NCI-H2196 (cell line): ENCODE results near the gene CRYGA.
"Not testable (repeated sequence)": the region's sequence is repeated elsewhere in the genome, so short reads cannot be mapped to it uniquely, and the experiment has no call there.

Source experiments
- DNase-seq: peaks from one replicate; lab custom pipeline; 2025; ENCODE audit not compliant: unreplicated experiment; lab: John Stamatoyannopoulos, UW

The CRYGA gene

GRCh38 chr2:208127090-208127489 lies 36.3 kb downstream of the CRYGA start:
- no peak for DNase-seq

DNA sequence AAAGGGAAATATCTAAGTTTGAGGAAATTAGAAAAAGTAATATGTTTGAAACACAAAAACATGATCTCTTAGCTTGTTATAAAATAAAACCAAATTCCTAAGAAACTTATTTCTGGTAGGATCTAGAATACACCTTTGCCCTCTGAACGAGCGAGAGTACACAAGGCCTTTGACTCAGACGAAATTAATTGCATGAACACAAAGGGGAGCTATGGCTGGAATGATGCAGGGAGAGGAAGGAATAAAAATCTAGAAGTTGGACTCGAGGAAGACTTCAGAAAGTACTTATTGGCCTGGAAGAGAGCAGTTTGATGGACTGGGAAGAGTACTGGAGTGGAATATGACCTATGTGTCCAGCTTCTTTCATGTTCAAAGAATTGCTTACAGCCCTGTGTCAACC lies 38.1 kb downstream of the CRYGA start:
- DNase-seq = no peak

DNA sequence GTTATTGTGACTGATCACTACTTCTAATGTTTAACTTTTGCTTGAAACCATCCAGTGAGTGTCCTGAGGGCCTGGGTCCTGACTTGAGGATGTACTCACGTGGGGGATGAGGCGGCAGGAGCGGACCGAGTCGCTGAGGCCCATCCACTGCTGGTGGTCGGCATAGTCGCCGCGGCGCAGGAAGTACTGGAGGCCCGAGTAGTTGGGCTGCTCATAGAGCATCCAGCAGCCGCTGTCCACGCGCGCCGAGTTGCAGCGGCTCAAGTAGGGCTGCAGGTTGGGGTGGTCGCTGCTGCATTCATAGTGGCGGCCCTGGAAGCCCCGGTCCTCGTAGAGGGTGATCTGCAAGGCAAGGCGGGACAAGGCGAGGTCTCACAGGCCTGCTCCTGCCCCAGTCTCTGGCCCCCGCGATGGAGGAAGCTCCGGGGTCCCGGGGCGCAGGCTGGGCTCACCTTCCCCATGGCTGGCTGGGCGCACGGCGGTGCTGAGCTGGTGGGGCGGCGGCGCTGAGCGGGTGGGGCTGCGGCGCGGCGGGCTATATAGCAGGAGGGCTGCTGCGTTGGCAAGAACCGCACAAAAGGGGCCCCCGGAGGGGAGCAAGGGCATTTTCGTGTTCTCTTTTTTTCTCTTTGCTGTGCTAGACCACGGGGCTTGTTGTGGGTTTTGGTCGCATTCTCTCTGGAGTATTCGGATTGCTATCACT lies 39.2 kb downstream of the CRYGA start, which contains the start of gene CRYGD:
TSS of gene CRYGD (minus strand) at position 512 of the 703 bp plus-strand sequence. CDS start at position 461, 51 bp downstream.
- not testable (repeated sequence) for DNase-seq

DNA sequence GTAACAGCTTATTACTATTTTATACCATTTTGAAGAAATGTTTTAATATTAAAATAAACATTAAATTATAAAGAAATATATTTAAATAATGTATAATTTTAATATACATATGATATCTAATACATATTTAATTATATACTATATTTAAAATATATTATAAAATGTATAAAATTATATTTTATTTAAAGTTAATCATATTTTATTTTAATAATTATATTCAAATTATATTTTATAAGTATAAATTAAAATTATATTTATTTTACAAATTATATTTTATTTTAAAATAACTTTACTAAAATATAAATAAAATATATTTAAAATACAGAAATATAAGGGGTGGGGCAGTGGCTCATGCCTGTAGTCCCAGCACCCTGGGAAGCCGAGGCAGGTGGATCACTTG lies 41.1 kb downstream of the CRYGA start:
- DNase-seq = no peak

- DNase-seq = no peak
Measured at GRCh38 chr2:208118918-208119317, 44.5 kb downstream of the CRYGA start.

DNA sequence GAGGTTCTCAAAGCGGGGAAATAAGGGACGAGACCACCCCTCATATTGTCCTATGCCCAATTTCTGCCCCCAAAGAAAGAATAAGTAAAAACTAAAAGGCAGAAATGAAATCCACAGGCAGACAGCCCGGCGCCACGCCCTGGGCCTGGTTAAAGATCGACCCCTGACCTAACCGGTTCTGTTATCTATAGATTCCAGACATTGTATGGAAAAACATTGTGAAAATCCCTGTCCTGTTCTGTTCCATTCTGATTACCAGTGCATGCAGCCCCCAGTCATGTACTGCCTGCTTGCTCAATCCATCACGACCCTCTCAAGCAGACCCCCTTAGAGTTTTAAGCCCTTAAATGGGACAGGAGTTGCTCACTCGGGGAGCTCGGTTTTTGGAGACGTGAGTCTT lies 46.0 kb downstream of the CRYGA start:
- DNase-seq = not testable (repeated sequence)

DNA sequence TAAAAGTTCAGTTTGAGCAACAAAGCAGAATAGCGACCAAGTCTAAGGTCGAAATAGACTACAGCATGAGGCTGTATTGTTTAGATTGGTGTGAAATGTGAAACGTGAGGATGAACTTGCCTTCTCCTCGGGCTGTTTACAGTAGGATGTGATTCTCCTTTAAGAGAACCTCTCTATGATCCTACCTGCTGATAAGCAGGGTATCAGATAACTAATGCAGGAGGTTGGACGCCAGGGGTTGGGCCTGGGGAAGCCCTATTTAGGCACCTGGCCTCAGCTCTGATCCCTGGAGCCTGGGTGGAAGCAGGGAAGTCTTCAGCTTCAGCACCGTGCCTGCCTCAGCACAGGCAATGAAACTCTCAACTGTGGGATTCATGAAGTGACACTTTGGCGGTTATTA lies 50.4 kb downstream of the CRYGA start:
- peak; percentile 75 for DNase-seq

- DNase-seq = not testable (repeated sequence)
Measured at GRCh38 chr2:208112273-208112745, 51.1 kb downstream of the CRYGA start.
